Right atrium auricular region (tissue), 2 donors: ENCODE results near the gene FUZ. TPM values are rescaled to one million over a fixed set of nuclear protein-coding genes. Genes with fewer than 3 reads are reported as not detected.

Source experiments
- DNase-seq: peaks from one replicate; pipeline ENCODE4 v3.0.0-alpha.2; 2019; ENCODE audit warnings: low spot score
- H3K27ac ChIP-seq, 2 donors: fragments of 200-600 bp; sonication (generic); 1 replicate in 1 of 2; 2 replicates in 1 of 2; pipeline ENCODE4 v1.5.1; 2016 to 2019
- H3K27me3 ChIP-seq, 2 donors: fragments of 200-600 bp; sonication (generic); one replicate each; pipeline versions ENCODE4 v1.5.1 to v1.6.0; 2017 to 2019
- H3K36me3 ChIP-seq: fragments of 200-600 bp; sonication (generic); one replicate; pipeline ENCODE4 v1.5.1; 2016
- H3K4me1 ChIP-seq, 2 donors: fragments of 200-600 bp; sonication (generic); one replicate each; pipeline versions ENCODE4 v1.5.1 to v1.6.0; 2017 to 2019
- H3K4me3 ChIP-seq, 2 donors: fragments of 200-600 bp; sonication (generic); 1 replicate in 1 of 2; 2 replicates in 1 of 2; pipeline ENCODE4 v1.5.1; 2017 to 2019; ENCODE audit warnings: mild to moderate bottlenecking in 1 of 2, moderate library complexity in 1 of 2
- H3K9me3 ChIP-seq, 2 donors: fragments of 200-600 bp; sonication (generic); one replicate each; pipeline ENCODE4 v1.5.1; 2019
- total RNA-seq, 2 donors: library from RNA; depleted of rRNA; stranded (reverse); fragments of >200 nt; gene quantifications; one replicate each; pipeline ENCODE4 v1.1.0, GENCODE V29; 2016
- TF ChIP-seq, protein P1 (sequence below), 2 donors: fragments of 200-600 bp; sonication (generic); IDR thresholded peaks; one replicate each; pipeline ENCODE4 v1.5.1; 2019; ENCODE audit warnings: antibody characterized with exemption in 2 of 2

FUZ gene
- total RNA-seq, 2 donors from 2014 or later: 18.5 to 22.5 TPM

DNA sequence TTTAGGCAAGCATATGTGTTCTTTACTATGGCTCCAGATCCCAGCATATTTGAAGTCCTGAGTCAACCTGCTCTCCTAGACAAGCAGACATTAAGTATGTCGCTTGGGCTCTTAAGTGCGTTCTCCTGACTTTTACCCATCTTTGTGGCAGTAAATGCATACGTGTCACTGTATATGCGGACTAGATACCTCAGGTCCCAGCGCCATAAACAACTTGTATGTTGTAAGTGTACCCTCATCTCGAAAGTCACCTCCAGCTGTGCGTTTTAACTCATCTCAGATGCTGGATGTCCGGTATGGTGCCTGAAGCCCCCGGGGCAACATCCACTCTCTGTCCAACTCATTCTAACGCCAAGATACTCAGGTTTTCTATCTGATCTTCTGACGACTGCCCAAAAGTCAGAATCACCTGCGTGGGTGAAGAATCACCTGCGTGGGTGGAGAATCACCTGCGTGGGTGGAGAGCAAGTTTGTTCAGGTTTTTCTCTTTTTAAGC, 39.6 kb upstream of the FUZ start:
- no peak for DNase-seq
- H3K4me3 ChIP-seq: peak overlapping the region in 1 of 2 donors; percentile 94
- H3K27ac ChIP-seq: no peak overlapping the region
- no peaks in the 10 kb centered on the region for H3K27me3 ChIP-seq
- peaks cover 0 to 37% of the 10 kb centered on the region in 2 donors for H3K4me1 ChIP-seq
- H3K36me3 ChIP-seq: peaks cover 29% of the 10 kb centered on the region
- TF ChIP-seq, protein P1, sequence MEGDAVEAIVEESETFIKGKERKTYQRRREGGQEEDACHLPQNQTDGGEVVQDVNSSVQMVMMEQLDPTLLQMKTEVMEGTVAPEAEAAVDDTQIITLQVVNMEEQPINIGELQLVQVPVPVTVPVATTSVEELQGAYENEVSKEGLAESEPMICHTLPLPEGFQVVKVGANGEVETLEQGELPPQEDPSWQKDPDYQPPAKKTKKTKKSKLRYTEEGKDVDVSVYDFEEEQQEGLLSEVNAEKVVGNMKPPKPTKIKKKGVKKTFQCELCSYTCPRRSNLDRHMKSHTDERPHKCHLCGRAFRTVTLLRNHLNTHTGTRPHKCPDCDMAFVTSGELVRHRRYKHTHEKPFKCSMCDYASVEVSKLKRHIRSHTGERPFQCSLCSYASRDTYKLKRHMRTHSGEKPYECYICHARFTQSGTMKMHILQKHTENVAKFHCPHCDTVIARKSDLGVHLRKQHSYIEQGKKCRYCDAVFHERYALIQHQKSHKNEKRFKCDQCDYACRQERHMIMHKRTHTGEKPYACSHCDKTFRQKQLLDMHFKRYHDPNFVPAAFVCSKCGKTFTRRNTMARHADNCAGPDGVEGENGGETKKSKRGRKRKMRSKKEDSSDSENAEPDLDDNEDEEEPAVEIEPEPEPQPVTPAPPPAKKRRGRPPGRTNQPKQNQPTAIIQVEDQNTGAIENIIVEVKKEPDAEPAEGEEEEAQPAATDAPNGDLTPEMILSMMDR (IDR thresholded peaks at IDR 0.05): no peak
- no peaks in the 10 kb centered on the region for H3K9me3 ChIP-seq

DNA sequence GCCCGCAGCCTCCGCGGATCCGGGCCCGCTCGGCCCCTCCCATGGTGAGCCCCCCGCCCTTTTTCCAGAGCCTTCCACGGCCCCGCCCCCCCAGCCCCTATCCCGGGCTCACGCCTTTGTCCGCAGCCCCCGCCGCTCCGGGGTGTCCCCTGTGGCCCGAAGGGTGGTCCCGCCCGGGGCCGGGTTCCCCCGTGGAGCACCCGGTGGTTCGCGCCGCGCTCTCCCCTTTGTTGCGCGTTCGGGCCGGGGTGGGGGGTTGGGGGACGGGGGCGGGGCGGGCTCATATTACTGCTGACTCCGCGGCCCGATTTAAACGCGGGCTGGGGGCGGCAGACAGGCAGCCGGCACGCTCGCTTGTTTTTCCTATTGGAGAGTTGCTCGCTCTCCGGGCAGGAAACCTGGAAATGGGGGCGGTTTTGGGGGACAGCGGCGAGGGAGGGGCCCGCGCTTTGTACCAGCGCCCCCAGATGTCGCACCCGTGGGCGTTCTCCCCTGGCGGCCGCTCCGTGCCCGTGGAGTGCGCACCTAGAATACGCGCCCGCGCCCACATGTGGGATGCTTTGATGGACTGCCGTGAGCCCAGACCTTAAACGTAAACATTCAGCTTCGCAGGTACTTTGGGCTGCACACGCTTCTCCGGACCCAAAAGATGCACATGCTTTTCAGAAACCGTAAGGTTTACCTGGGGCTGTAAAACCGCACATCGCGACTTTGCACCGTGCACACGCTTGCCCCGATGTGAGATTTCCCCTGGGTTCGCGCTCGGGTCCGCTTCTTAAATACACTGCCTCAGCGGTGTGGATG, 38.6 kb upstream of the FUZ start:
- Histone ChIP-seq H3K27me3 (no peaks in the 10 kb centered on the region), H3K9me3 (no peaks in the 10 kb centered on the region), H3K27ac (peak overlapping the region; percentile 99 to 100), H3K4me1 (peaks cover 0 to 37% of the 10 kb centered on the region in 2 donors), H3K4me3 (peak overlapping the region; percentile 75 to 94), H3K36me3 (peaks cover 19% of the 10 kb centered on the region)
- DNase-seq: no peak
- TF ChIP-seq, protein P1 (IDR thresholded peaks at IDR 0.05): no peak

DNA sequence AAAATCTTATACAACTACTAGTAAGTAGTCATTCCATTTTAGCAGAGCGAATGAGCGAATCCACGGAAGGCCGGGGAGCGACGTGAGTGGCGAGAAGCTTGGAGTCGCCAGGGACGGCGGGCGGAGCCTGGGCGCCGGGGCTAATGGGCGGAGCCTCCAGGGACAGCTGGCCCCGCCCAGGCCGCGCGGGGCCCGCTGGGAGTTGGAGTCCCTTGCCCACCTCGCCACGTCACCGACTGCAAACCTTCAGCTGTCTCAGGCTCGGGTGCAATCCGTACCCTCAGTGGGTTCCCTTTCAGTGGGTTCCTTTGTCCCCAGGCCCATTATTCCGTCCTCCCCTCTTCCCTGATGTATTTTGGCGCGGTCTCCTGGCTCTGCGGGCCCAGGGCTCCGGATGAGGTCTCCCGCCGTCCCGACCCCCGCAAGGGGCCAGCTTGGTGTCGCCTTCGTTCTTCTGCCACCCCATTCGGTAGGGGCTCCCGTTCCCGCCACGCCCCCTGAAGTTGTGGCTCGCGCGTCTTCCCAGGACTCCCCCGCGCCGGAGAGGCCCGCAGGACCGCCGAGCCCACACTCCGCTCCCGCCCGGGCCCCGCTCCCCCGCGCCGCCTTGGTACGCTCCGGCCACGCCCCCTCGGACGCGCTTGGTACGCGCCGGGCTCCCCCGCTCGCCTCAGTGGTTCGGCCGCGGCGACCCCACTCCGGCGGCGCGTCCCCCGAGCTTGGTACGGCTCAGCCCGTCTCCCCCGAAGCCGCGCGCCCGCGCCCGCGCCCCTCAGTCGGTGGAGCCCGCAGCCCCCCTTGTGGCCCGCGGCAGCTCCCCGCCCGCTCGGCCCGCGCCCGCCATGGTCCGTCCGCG, 37.6 kb upstream of the FUZ start, which contains the start of gene PTOV1:
TSS of gene PTOV1 (plus strand) at position 673 of the 856 bp plus-strand sequence.
- Histone ChIP-seq H3K4me3 (peak within 1 kb of the TSS; percentile 75 to 94), H3K36me3 (peaks cover 10% of the 10 kb centered on the region), H3K4me1 (peaks cover 0 to 37% of the 10 kb centered on the region in 2 donors), H3K27me3 (no peaks in the 10 kb centered on the region), H3K27ac (peak within 1 kb of the TSS; percentile 99 to 100), H3K9me3 (no peaks in the 10 kb centered on the region)
- TF ChIP-seq, protein P1 (IDR thresholded peaks at IDR 0.05): no peak
- DNase-seq: peak; percentile 94

DNA sequence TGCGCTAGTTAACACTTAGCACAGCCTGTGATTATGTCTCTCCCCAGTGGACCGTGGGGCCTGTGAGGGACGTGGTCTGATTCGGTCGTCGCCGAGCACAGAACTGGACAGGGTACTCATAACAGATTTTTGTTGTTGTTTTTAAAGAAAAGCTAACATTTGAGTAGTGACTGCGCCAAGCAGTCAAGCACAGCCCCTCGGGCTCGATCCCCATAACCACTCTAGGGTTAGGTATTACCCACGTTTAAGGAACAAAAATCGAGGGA, 37.1 kb upstream of the FUZ start:
- H3K4me3 ChIP-seq: peak overlapping the region; percentile 75 to 94
- peaks cover 8% of the 10 kb centered on the region for H3K36me3 ChIP-seq
- H3K27me3 ChIP-seq: no peaks in the 10 kb centered on the region
- H3K9me3 ChIP-seq: no peaks in the 10 kb centered on the region
- peak overlapping the region; percentile 99 to 100 for H3K27ac ChIP-seq
- no peak for DNase-seq
- H3K4me1 ChIP-seq: peaks cover 0 to 37% of the 10 kb centered on the region in 2 donors
- TF ChIP-seq, protein P1 (IDR thresholded peaks at IDR 0.05): no peak

DNA sequence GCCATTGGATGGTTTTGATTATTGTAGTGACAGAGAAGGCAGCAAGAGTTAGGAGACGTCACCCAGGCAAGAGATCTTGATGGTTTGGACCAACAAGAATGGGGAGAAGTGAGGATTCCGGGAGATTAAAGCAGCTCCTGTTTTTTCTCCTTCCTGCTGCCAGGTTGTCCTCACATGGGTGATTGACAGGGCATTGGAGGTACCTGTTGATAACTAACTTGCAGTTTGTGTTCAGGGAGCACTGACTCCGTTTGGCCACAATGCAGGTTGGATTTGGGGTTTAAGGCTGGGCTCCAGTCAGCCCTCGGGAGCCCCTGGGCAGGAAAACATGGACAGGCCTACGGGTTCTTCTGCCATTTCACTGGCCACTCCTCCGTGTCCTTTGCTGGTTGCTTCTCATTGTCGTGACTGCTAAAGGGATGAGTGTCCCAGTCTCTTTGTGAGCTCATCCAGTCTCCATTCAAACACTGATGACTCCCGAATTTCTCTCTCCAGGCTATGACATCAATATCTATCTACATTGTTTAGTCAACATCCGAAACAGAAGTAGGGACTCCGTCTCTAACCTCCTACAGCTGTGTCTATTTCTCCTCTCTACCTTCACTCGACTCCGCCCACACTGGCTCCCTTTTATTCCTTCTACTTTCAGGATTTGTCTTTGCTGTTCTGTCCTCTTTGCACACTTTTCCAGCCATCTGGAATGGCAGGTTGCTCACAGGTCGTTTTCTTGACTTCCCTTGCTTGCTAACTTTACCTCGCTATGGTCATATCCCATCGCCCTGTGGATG, 36.5 kb upstream of the FUZ start:
- DNase-seq: no peak
- Histone ChIP-seq H3K4me3 (peak overlapping the region; percentile 75 to 94), H3K27ac (peak overlapping the region; percentile 99 to 100), H3K36me3 (peaks cover 2% of the 10 kb centered on the region), H3K4me1 (peaks cover 0 to 37% of the 10 kb centered on the region in 2 donors), H3K9me3 (no peaks in the 10 kb centered on the region), H3K27me3 (no peaks in the 10 kb centered on the region)
- TF ChIP-seq, protein P1 (IDR thresholded peaks at IDR 0.05): no peak
